HepG2 (cell line): ENCODE results near the gene TMF1.

ENCODE experiments used
- ETV5 ChIP-seq: IDR thresholded peaks from 2 replicates; pipeline ENCODE4 v1.6.1; 2018; ENCODE audit warnings: missing biosample characterization, missing genetic modification reagents, inconsistent platforms, borderline replicate concordance
- IRF2 ChIP-seq: IDR thresholded peaks from 2 replicates; pipeline ENCODE4 v1.6.1; 2018; ENCODE audit warnings: missing genetic modification reagents, missing compliant biosample characterization
- POLR2AphosphoS5 ChIP-seq: IDR thresholded peaks from 2 replicates; pipeline ENCODE4 v1.6.1; 2012; ENCODE audit warnings: low read depth, low read length
- ZNF720 ChIP-seq: sonication (generic); formaldehyde crosslinking; IDR thresholded peaks from 2 replicates; pipeline ENCODE4 v1.4.0; 2020; ENCODE audit warnings: missing genetic modification reagents

- TF ChIP-seq IRF2 (CRISPR knock-in tag) (no peak), ZNF720 (CRISPR knock-in tag) (no peak), POLR2AphosphoS5 (no peak), ETV5 (CRISPR knock-in tag) (no peak)
Measured at GRCh38 chr3:68972358-68972979, 79.7 kb downstream of the TMF1 start.
